ENCODE measurements around the gene MEGF9.
"Not testable (repeated sequence)": the region's sequence is repeated elsewhere in the genome, so short reads cannot be mapped to it uniquely, and the experiment has no call there.

MEGF9 gene

GRCh38 chr9:120714088-120714845, at the start of gene MEGF9:
MEGF9 (minus strand) TSS chr9:120714470; CDS start chr9:120714358, 112 bp downstream.
- DNase-seq = peak; percentile 91

DNA sequence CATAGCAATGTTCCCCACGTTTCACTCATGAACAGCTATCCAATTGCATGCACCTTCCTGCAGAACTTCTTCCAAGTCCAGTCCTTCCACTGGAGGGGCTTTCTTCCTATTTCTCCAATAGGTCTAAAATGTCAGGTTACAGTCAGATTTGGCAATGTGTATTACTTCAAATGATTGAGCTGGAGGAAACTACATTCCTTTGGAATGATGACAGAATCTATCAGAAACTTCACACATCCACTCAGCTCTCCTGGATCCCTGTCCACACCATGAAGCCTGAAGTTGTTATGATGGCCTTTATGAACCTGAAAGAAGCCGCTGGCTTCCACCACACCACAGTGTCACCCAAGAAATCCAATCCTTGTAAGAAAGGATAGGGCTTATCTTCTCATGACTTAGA, 46.7 kb upstream of the MEGF9 start:
- no peak for DNase-seq

DNA sequence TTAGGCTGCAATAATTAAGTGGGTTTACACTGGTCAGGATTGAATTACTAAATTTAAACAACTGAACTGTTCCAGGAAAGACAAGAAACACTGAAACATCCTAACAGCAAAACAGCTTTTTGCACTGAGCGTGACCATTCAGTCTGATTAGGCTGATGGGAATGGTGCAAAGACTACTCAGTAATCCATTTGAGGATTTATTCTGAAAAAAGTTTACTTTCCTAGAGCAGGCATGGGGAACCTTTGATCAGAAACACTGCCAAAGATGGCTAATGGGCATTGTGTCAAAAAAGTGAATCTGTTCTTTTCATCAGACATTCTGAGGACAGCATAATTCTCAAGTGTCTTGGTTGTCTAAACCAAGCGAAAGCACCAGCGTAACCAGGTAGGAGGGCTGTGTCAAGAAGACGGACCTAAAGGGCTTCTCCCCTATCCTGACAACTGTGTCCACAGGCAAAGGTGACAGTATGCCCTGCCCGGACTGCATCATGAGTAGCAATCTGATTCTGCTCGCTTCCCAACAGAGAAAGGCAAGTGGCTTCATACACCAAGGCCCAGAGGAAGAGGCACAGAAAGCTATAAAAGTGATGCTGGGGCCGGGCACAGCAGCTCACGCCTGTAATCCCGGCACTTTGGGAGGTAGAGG, 45.6 kb upstream of the MEGF9 start:
- no peak for DNase-seq

GRCh38 chr9:120758544-120758943, 44.3 kb upstream of the MEGF9 start:
- no peak for DNase-seq

GRCh38 chr9:120757026-120757913, 43.0 kb upstream of the MEGF9 start:
- DNase-seq = no peak

GRCh38 chr9:120756531-120756930, 42.3 kb upstream of the MEGF9 start:
- DNase-seq = no peak

DNA sequence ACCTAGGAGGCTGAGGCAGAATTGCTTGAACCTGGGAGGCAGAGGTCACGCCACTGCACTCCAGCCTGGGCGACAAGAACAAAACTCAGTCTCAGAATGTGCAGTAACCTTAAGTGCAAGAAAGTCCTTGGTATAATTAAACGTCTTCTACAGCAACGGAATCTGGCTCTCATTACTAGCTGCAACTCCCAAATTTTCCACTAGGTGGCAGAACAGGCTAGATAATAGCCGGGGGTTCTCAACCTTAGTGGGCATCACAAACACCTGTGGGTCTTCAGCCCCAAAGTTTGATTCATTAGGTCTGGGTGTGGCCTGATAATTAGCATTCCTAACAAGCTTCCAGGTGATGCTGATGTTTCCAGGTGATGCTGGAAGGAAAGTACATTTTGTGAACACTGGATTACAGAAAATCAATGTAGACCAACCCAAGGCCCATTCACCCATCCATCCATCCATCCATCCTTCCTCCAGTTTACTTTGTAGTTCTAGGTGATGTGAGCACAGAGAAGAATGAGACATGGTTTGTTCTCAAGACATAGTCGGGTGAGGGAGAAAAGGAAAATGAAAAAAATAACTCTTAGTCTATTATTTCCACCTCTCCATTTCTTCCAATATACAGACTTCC, 41.7 kb upstream of the MEGF9 start:
- DNase-seq = no peak

DNA sequence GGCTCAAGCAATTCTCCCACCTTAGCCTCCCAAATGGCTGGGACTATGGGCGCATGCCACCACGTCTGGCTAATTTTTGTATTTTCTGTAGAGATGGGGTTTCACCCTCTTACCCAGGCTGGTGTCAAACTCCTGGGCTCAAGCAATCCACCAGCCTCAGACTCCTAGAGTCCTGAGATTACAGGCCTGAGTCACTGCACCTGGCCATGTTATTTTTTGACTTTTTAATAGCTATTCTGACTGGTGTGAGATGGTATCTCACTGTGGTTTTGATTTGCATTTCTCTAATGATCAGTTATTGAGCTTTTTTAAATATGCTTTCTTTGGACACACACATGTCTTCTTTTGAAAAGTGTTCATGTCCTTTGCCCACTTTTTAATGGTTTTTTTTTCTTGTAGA, 40.8 kb upstream of the MEGF9 start:
- no peak for DNase-seq

GRCh38 chr9:120750421-120750820, 36.2 kb upstream of the MEGF9 start:
- DNase-seq = no peak

- DNase-seq = not testable (repeated sequence)
These were observed 32.1 kb upstream of the MEGF9 start for GRCh38 chr9:120746366-120746765.

GRCh38 chr9:120745278-120745677, 31.0 kb upstream of the MEGF9 start:
- DNase-seq = no peak

DNA sequence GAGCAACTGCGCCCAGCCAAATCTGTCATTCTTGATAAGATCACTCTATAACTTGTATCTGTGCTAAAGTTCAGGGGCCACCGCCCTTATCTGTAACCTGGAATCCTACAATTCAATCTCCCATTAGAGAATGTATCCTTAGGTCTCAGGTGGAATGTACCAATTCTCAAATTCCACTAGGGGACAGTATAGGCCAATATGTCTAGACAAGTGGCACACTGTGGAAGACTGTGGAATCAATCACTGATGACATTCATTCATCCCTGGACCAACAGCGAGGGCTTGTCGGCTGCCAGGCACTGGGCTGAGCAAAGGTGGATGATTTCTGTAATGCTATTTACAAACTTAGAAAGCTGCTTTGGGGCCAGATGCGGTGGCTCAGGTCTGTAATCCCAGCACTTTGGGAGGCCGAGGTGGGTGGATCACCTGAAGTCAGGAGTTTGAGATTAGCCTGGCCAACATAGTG, 28.7 kb upstream of the MEGF9 start:
- peak; percentile 16 for DNase-seq

DNA sequence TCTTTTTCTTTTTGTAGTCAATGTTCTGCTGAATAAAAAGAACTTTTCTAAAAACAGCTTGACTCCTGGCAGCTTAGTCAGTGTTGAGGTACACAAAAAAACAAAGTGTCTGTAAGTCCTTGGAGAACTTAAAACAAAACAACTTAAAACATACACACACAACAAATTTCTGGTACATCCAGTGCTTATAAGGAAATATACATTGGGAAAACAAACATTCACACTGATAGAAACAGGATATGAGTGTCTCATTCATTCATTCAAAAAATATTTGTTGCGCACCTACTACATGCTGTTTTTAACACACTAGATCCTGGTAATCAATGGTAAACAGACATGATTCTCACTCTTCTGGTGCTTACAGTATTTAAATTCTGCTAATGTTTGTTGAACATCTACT, 27.4 kb upstream of the MEGF9 start:
- no peak for DNase-seq

DNA sequence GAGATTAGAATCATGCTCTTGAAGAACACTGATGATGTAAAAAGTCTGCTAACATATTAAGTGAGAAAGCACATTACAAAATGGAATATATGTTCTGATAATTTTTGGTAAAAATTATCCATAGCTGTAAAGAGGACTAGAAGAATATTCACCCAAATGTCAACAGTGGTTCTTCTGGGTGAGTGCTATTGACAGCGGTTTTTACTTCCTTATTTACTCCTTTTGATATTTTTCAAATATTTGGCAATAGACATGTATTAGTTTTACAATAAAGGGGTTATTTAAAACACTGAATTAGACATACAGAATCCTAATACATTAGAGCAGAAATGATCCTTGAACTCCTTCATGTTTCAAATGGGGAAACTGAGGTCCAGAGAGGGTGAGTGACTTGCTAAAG, 26.9 kb upstream of the MEGF9 start:
- no peak for DNase-seq

DNA sequence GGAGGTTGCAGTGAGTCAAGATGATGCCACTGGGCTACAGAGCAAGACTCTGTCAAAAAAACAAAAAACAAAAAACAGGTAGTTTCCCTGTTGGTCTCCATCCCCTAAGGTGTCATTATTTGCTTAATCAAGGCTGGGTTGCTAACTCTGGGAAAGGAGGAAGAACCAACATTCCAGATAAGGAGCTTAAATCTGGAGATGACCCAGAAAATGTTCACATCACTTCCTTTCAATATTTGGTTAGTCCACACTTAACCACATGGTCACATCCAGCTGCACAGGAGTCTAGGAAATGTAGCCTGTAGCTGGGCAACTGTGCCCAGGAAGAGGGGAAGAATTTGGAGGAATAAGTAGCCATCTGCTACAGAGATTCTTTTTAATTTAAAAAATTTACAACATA, 25.9 kb upstream of the MEGF9 start:
- peak; percentile 54 for DNase-seq

DNA sequence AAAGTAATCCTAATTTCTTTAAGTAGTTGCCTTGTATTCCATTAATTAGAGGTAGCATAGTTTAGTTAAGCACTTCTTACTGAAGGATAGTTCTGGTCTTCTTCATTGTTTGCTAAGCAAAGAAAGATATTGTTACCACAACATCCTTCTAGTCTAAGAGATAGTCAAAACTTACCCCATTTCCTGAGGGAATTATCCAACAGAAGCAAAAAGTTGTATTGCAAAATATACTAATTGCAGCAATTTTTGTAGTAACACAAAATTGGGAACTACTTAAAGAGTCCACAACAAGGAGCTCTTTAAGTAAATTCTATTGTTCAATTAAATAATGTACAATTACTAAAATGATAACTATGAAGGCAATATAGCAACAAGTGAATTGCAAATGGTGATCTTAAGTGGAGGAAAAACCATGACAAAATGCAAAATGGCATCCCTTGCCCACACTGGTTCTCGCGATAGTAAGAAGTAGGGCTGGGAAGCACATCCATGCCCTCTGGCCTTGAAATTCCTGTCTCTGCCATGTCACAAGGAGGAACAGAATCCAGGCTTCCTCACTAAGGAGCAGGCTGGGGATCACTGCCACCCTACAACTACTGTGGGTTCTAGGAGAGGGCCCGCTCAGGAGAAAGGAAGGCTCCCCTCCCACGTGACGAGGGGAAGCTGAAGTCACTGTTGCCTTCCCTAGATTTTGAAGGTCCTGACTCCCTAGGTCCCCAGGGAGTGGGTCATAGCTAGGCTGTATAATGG, 23.3 kb upstream of the MEGF9 start:
- no peak for DNase-seq

DNA sequence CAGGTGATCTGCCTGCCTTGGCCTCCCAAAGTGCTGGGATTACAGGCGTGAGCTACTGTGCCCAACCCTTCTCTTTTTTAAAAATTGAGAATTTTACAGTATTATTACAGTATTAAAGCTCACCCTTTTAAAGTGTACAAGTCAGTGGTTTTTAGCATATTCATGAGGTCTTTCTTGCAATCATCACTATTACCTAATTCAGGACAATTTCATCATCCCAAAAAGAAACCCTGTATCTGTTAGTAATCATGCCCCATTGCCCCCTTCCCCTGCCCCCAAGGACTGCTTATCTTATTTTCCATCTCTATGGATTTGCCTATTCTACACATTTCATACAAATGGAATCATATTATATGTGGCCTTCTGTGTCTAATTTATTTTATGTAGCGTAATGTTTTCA, 22.6 kb upstream of the MEGF9 start:
- no peak for DNase-seq

- DNase-seq = no peak
These were observed 21.3 kb upstream of the MEGF9 start for GRCh38 chr9:120735415-120736126.

DNA sequence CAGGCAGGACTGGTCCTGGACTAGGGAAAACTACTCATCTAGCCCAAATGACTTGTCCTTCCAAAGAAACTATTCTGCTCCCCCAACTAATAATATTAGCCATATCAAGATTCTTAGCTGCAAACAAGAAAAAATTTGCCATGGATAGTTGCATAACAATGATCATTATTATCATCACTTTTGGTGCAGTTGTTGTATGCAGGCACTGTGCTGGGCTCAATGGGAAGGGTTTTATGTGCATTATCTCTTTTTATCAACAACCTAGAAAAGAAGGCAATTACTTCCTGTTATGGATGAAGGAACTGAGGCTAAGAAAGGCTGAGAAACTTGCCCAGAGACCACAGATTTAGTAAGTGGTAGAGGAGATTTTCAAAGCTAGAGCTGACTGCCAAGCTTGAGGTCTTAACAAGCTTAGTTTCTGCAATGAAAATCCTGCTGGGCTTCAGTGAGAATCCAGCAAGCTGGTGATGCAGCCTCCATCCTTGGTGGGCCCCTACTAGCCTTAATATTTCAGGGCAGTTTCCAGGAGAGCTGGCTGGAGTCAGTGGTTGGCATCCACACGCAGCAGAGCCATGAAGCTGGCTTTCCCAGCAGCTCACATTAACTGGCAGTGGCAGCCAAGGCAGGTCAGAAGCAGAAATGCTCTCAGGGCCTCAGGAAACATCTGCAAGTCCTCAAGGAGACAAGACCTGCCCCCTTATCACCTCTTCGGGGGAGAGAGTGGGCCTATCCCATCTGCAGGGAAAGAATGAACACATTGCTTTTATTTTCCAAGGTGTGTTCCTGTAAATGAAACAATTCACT, 20.5 kb upstream of the MEGF9 start:
- no peak for DNase-seq

- peak; percentile 66 for DNase-seq
These were observed 18.9 kb upstream of the MEGF9 start for GRCh38 chr9:120733190-120733589.

Measured in NCI-H226 (cell line).